Amygdala (tissue), 56 donors: ENCODE results near the gene DPPA2.
A peak's percentile ranks its signal among the peaks of the same experiment; 100 is the strongest.

ENCODE experiments used
- DNase-seq, 56 donors: peaks; one replicate each; lab custom pipeline; 2025; lab: John Stamatoyannopoulos, UW

Gene DPPA2

DNA sequence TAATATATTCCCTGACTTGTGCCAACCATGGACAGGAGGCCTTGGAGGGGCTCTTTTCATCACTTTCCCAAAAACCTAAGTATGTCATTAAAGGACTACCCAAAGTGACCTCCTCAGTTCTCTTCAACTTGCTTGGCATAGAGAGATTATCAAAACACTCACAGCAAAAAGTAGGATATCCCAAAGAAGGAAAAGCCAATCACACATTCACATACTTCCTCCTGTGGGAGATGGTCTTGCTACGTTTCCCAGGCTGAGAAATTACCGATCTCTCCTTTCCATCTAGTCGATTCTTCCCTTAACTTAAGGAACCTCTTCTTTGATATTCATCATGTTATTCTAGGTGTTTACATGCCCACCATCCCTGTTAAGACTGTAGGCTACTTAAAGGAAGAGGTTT is 11.9 kb upstream of the DPPA2 start:
- DNase-seq = no peak

DNA sequence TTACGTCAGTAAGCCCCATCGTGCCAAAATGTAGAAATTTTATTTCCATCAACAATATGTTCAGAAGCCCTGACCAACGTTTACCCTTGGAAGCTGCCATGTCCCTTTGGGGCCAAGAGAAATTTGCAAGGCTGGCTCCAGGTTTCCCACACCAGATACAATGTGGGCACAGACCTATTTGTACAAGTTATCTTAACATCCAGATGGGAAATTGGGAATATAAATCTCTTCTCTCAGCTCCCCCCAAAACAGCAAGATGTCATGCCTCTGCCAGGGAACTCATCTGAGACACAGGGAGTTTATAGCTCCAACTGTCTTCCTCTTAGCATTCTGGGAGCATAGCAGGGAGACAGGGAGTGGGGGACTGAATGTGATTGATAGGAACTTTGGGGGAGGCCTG is 9.3 kb upstream of the DPPA2 start:
- no peak for DNase-seq

DNA sequence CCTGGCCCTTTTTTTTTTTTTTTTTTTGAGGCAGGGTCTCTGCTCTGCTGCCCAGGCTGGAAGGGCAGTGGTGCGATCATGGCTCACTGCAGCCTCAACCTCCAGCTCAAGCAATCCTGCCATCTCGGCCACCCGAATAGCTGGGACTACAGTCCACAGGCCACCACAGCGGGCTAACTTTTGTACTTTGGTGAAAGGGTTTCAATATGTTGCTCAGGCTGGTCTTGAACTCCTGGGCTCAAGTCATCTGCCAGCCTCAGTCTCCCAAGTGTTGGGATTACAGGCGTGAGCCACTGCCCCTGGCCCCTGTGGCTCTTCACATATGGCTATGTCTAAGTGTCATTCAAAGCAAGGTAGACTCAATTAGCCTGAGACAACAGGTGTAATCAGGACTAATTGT is 8.8 kb upstream of the DPPA2 start:
- DNase-seq = no peak

DNA sequence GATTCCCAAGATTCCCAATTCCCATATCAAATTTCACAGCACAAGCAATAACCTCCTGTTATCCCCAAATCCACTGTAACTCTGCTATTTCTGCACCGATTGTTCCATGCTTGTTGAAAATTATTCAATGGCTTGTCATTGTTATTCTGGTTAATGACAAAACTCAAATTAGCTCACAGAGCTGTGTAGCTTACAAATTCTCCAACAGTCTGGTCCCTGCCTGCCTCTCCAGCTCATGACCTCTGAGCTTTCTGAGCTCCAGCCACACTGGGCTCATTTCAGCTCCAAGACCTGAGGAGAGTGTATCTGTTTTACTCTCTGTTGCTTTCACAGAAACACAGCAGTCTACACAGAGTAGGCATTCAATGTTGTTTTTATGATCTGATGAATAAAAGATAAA is 3.3 kb downstream of the DPPA2 start:
- DNase-seq = no peak

DNA sequence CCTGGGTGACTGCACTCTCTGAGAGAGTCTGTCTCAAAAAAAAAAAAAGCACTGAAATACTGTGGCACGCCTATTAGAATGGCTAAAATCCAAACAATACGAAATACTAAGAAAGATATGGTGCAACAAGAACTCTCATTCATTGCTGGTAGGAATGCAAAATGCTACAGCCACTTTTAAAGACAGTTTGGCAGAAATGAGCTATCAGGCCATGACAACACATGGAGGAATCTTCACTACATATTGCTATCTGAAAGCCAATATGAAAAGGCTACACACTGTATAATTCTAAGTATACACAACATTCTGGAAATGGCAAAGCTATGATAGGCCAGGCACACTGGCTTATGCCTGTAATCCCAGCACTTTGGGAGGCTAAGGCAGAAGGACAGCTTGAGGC is 18.8 kb downstream of the DPPA2 start:
- DNase-seq = no peak

DNA sequence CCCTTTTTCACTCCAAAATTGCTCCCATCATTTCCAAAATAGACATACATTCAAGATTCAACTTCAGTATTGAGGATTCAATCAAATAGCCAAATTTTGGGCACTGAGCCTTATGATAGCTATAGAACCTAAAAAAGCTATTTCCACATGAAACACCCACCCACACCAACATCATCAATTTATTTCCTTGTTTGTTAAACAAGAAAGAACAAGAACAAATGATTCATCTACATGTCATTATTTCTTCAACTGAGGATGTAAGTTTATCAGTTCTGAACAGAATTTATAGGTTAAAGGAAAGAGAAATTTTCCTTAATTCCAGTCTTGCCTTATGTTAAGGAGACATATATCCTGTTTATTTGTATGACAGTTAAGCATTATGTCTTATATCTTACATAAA is 32.2 kb downstream of the DPPA2 start:
- no peak for DNase-seq

DNA sequence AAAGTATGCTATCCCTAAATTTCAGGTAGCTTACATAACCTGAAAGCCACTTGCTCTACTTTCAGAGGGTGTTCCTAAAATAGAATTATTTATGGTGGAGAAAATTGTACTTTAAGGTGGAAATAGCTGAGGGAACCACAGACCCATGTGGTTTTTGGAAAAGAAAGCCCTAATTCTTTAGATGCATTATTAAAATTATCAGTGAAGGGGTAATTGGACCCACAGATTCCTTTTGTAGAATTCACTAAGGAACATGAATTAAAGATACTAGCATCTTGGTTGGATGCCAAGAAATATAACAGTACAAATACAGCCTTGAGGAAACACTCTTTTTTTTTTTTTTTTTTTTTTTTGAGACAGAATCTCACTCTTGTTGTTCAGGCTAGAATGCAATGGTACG is 37.8 kb downstream of the DPPA2 start:
- no peak for DNase-seq

DNA sequence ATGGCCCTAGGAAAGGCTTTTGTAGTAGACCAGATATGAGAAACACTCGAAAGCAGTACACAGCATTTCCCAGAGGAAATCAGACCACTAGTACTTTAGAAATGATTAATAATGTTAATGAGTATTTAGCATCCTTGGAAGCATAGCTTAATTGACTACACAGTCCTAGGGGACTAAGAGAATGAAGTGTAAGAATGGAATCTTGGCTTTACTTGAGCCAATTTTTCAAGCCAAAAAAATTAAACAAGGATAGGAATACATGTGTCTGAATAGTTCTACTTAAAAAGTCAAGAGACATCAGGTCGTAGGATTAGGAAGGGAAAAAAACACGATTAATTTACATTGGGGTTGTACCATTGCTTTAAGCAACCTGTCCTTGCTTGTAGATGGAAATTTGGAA is 38.2 kb downstream of the DPPA2 start:
- DNase-seq = no peak

DNA sequence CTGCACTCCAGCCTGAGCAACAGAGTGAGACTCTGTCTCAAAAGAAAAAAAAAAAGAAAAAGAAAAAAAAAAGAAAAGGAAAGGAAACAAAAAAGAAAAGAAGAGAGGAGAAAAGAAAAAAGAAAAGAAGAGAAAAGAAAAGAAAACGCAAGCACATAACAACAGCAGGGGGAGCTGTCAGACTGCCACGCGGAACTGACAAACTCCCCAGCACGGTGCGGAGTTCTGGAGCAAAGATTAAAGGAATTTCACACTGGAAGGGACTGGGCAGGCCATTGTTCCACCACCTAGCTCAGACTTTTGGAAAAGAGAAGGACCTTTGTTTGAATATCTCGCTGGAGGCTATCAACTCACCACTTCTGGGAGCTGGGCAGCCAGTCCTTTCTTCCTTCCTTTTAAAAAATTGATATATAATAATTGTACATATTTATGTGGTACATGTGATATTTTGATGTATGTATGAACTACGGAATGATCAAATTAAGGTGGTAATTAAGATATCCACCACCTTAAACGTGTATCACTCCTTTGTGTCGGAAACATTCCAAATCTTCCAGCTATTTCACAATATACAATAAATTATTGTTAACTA is 40.5 kb downstream of the DPPA2 start:
- DNase-seq = peak in 18 of 56 donors; percentile 0 to 26 (median 2)

DNA sequence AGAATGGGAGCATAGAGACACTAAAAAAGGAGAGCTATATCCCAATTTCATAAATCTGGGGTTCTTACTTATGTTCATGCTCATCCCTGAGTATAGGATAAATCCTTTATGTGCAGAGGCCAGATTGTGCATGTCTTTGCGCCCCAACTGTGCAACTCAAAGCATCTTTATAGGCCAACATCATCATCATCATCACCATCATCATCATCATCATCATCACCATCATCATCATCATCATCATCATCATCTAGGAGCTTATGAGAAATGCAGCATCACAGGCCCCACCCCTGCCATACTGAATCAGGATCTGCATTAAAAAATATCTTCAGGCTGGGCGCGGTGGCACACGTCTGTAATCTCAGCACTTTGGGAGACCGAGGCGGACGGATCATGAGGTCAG is 45.5 kb downstream of the DPPA2 start:
- no peak for DNase-seq

DNA sequence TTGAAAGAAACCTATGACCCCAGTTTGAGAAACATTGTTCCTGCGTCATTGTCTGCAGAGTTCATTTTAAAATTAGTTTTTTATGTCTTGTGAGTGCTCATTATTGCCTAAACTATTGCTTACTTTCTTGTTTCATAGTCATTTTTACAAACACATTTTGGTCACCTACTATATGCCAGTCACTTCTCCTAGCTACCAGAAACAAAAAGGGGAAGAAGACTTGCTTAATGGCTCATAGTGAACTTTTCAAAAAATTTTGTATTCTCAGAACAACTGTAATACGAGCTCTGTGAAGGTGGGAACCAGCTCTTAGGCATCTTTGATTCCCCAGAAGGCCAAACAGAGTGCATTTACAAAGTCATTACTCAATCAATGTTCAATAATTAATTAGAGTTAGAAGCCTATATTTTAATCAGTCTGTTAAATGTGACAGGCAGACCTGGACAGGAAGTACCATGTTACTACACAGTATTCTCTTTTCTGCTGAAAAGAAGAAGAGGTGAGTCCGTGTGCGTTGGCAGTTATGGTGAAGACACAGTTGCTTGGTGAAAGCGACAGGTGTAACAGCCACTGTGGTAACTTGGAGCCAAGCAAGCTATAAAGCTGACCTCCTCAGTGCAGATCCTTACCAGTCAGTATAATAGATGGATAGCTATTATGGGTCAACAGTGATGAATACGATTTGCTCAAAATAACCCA is 46.6 kb downstream of the DPPA2 start:
- DNase-seq = no peak

DNA sequence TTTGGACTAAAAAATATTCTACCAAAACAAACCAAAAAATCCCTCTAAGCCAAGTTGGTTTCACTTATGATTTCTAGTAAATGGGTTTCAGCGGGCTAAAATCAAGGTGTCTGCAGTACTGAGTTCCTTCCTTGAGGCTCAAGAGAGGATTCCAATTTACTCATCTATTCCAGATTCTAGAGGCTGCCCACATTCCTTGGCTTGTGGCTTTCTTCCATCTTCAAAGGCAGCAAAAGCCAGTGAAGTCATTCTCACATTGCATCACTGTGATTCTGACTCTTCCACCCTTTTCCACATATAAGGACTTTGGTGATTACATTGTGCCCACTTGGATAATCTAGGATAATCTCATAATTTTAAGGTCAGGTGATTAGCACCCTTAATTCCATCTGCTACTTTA is 48.1 kb downstream of the DPPA2 start:
- DNase-seq = no peak

DNA sequence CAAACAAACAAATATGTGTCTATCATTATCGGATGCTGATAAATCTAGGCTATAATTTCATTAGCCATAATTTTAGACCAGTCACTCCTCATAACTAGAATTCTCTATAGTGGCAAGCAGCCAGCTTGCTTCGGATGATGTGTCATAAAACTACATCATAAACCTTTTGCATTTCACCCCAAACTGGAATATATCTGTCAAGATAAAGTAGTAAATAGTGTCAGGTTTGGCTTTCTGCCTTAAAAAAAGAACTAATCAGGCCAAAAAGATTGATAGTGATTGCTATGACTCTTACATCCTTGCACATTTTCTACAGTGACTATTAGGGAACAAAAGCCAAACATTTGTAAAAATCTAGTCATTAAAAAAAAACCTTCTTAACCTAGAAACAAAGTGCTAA is 51.0 kb downstream of the DPPA2 start:
- DNase-seq = no peak

DNA sequence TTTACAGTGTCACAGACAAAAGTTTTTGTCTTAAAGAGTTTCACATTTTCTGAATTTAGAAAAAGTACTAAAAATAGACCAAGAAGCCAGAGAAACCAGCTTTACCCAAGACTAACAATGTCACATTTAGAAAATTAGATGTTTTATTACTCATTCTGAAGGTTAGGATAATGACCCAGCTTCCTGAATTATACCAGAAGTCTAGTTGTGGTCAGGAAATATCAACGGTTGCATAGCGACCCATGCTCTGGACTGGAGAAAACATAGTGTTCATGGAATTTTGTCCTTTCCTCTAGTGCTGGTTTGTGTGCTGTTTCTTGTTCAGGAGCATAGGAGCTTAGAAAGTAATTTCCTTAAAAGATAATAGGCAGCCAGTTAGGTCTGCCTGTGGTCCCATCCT is 59.0 kb downstream of the DPPA2 start:
- no peak for DNase-seq

DNA sequence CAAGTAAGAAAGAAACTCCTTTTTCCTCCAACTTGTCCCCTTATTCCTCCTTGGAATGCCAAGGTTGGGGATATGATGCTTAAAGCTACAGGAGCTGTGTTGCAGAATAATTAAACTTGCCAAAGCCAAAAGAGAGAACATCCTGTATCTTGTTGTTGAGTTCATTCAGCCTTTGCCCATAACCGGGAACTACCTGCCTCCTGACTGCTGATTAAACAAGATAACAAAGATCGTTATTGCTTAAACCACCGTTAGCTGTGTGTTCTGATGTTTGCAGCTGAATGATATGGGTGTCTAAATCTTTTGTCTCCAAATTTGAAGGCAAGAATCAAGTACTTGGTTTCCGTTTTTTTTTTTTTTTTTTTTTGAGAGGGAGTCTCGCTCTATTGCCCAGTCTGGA is 61.5 kb downstream of the DPPA2 start:
- DNase-seq = no peak

DNA sequence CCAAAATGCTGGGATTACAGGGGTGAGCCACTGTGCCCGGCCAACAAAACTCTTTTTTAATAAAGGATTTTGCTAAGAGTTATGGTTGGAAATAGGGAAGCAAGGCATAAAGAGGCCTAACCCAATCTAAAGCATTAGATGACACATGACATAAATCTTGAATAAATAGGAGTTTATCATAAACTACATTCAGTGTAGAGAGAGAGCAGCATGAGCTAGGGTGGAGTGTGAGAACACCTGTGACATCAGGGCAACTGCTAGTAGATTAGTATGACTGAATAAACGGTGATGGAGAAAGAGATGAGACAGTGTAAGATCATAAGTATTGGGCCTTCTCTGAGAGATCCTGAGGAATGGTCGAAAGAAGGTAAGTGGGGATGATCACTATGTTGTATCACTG is 63.7 kb downstream of the DPPA2 start:
- DNase-seq = no peak
